ENCODE measurements around the gene FOXB2. TPM values are rescaled to one million over a fixed set of nuclear protein-coding genes. Genes with fewer than 3 reads are reported as not detected.

The FOXB2 gene
- total RNA-seq, 1 donor from 2014 or later: not detected

DNA sequence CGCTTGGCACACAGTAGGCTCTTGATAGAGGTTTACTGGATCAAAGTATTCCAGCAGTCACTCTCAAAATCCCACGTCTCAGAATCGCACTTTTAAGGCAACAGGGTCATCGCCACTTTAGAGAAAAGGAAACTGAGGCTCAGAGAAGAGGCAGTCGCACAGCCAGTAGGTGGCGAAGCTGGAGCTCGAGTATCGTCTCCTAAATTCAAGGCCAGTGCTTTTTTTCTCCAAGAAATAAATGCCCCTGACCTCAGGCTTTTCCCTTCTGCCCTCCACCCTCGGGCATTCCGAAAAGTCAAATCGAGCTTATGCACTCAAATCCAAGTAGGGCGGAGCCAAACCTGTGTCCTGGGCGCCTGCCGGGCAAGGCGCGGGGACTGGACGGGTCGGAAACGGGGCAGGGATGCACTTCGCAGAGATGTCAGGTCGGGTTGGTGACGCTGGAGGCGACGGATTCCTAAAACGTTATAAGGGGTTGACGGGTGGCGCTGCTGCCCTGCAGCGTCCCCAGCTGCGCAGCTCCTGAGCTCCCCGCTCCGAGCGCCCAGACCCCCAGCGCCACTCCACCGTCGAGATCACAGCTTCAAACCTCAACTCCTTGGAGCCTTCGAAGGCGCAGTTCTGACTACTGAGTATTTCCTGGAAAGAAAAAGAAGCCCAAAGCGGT lies 4.7 kb upstream of the FOXB2 start:
- DNase-seq (ENCODE audit: missing footprints) (no peak), ATAC-seq (no peak)
- intact Hi-C loops (cut with DNase I): loop anchor here (5.0 kb wide), 1 partner anchor 202 kb away; no protein-coding TSS in a partner anchor

DNA sequence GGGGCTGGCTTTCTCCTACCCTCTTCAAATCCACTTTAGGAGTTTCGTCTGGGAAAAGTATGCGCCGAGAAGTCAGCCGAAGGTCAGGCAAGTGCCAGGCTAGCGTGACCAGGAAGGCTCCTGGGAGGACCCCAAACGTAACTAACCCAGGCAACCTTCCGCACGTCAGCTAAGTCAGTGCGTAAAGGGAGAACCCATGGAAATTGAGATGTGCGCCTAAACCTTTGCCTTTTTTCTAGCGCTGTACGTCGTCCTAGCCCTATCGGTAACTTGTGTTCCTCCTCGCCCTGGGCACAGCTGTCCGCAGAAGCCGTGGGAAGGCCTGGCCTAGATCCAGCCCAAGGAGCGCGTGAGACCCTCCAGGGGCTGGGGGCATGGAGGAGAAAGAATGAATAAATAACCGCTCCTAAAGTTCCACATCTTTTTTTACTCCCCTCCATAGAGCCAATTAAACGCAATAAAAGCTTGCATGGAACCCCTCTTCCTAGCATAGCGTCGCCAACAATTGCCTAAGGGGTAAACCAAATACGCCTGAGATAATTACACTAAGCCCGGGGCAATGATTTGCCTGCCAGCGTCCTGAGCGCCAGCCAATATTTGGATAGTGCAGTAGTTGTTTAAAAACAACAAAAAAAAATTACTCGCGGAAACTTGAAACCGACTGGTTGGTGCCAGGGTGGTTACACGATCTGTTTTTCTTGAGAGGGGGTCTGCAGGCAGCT lies 4.0 kb upstream of the FOXB2 start:
- no peak for ATAC-seq
- DNase-seq (ENCODE audit: missing footprints): no peak
- intact Hi-C loops (cut with DNase I): no loop called here

DNA sequence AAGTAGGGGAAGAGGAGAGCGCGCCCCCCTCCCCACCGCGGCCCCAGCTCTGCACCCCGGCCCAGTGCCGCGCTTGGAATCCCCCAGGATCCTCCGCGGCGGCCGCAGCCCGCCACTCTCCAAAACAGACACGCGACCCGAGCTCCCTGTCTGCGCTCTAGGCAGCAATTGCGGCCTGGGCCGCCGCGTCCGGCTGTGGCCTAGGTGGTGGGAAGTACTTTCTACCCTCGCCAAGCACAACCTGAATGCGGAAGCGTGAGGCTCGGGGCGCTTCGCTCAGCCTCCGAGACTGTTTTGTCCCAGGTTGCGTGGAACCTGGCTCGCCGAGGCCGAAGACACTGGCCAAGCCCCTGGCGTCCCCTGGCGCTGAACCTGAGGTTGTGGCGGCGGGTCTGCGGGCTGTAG lies 3.3 kb upstream of the FOXB2 start:
- intact Hi-C loops (cut with DNase I): no loop called here
- DNase-seq (ENCODE audit: missing footprints) (no peak), ATAC-seq (no peak)

DNA sequence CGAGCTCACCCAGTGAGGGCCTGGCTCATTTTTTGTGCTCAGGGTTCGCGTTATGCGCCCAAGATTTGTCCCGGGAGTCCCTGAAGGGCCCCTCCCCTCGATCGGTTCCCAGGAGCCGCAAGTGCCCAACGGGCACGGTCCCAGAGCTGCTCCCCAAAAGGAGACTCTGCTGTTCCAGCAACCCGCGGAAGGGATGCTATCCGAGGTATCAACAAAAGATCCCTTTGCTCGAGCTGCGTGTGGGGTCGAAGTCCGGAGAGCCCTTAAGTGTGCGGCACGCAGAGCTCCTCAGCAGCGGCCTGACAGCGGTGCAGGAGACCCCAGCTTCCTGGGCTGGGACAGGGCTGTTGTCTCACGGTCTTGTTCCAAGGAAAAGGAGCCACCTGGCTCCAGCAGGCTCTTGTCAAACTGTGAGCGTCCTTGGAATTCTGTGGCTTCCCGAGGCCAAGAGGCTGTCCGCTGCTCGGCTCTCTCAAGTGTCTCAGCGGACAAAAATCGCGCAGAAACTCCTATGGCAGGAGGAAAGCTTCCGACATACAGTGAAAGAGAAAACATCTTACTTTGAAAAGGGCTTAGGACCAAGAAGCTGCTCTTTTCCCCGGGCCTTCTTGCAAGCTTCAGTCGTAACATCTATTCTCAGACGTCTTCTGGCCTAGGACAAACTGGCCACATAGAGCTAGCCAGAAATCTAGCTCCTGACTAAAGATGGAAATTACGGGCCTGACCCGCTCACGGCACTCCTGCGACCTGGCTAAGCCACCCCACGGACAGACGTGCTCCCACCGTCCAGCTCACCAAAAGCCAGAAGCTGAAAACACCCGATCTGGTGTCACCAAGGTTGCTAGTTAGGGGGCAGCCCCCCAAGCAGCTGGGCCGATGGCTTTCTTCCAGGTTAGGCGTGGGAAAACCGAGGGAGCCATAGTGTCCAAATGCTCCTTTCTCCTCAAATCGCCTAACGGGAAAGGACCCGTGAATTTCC lies 2.6 kb upstream of the FOXB2 start:
- ATAC-seq: no peak
- intact Hi-C loops (cut with DNase I): no loop called here
- no peak for DNase-seq (ENCODE audit: missing footprints)

DNA sequence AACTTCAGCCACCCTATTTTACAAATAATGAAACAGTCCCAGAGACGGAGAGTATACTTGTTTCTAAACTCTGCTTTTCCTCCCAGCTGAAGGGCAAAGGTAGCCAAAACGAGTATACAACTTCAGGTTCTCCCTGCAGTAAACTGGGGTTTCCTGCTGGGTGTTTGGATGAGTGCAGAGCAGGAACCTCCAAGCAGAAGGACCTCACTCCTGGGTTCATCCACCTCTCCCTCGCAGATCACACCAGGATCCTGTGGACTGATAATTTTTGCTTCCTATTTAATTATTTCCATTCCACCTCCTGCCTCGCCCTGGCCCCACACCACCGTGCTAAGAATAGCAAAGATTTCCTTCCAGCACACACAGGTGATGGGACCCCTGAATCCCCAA lies 2.0 kb upstream of the FOXB2 start:
- intact Hi-C loops (cut with DNase I): no loop called here
- ATAC-seq: no peak

DNA sequence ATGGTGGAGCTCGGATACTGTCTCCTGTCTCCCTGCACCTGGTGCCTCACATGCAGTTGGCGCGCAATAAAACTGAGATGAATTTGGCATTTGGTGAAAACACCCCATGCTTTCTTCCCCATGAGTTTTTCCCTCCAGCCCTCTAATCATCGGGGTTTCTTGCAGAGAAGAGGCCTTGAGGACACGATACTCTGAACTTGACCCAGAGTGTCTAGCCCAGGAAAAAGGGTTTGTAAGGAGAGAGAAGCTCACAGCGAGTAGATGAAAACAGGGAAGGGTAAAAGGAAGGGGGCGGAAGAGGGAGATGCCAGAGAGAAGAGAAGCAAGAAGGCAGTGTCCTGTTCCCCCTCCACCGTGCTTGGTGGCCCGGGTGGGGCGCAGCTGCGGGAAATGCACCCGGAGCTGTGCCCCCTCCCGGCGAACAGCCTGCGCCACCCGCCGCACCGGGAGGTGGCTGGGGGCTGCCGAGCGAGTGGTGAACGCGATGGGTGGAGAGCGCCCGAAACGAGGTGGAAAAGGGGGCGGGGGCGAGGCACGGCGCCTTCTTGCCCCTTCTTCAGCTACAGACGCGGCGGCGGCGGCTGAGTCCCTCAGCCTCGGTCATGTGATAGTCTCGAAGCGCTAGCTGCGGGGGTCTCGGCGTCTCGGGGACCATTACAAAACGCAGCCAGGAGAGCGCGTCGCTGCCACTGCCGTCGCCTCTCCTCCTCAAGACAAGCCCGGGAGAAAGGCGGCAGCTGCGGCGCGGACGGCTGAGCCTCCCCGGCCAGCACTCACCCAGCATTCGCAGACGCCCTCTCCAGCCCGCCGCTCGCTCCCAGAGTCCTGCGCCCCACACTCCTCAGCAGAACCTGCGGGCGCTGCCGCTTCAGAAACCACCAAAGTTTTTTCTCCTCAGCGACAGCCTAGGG lies 1.1 kb upstream of the FOXB2 start:
- ATAC-seq (no peak), DNase-seq (ENCODE audit: missing footprints) (no peak)
- intact Hi-C loops (cut with DNase I): no loop called here

More for the DNA sequence above, 2.0 kb upstream of the FOXB2 start:
- no peak for DNase-seq (ENCODE audit: missing footprints)

DNA sequence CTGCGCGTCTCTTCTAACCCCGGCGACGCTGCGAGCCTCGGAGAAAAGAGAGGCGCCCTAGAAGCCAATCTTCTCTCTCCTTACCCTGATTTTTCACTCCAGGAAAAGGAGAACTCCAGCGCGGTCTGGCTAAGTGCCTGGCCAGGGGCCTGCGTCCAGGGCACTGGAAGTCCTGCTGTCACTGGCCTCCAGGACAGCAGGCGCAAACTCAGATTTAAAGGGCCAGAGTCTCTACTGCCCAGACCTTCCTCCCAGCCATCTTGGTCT lies 553 bp upstream of the FOXB2 start:
- intact Hi-C loops (cut with DNase I): no loop called here
- DNase-seq (ENCODE audit: missing footprints) (no peak), ATAC-seq (no peak)

DNA sequence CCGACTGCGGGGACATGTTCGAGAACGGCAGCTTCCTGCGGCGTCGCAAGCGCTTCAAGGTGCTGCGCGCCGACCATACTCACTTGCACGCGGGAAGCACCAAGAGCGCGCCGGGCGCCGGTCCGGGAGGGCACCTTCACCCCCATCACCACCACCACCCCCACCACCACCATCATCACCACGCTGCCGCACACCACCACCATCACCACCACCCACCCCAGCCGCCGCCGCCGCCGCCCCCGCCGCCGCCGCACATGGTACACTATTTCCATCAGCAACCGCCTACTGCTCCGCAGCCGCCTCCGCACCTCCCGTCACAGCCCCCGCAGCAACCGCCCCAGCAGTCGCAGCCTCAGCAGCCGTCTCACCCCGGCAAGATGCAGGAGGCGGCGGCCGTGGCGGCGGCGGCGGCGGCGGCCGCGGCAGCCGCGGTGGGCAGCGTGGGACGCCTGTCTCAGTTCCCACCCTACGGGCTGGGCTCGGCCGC lies 514 bp downstream of the FOXB2 start:
- intact Hi-C loops (cut with DNase I): no loop called here
- ATAC-seq (no peak), DNase-seq (ENCODE audit: missing footprints) (no peak)

DNA sequence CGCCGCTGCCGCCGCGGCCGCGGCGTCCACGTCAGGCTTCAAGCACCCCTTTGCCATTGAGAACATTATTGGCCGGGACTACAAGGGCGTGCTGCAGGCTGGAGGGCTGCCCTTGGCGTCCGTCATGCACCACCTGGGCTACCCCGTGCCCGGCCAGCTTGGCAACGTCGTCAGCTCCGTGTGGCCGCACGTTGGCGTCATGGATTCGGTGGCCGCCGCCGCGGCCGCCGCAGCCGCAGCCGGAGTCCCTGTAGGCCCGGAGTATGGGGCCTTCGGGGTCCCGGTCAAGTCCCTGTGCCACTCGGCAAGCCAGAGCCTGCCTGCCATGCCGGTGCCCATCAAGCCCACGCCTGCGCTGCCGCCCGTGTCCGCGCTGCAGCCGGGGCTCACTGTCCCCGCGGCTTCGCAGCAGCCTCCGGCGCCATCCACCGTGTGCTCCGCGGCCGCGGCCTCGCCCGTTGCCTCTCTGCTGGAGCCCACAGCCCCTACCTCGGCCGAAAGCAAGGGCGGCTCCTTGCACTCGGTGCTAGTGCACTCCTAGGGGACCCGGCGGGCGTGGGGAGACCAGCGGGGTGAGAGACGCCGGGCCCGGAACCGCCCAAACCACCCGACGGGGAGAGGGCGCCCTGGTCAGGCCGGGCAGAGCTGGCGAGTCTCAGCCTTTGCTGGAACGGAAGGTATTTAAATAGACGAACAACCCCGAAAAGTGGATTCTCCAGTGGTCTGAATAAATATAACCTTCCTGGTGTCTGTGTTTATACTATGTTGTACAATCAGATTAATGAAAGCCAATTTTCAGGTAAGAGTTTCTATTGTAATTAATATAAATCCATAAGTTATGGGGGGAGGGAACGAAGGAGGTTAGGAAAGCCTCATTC lies 1.2 kb downstream of the FOXB2 start:
- DNase-seq (ENCODE audit: missing footprints) (no peak), ATAC-seq (no peak)
- intact Hi-C loops (cut with DNase I): no loop called here

DNA sequence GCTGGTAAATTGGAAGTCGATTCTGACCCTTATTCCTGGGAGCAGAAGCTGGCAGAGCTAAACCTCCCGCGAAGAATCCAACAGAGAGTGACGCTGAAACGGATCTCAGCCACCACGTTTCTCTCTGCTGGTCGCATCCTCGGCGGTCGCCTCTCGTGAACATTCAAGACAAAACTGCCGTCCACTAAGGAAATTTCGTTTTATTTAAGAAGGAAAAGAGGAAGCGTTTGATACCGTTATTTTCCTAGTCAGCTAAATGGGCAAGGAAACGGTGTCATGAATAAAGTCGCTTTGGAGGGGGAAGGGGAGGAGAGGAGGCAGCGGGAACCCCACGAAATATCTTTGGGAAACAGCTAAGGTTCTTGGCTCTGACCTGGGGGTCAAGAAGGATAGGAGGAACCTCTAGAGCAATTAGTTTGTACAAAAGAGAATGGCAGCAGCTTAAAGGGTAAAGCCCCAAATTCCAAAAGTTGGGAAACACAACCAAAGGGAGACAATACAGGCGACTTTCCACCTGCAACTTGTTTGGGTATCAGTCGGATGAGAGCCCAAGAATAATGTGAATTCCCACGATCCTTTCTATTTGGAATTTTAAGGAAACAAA lies 1.9 kb downstream of the FOXB2 start:
- DNase-seq (ENCODE audit: missing footprints): no peak
- no peak for ATAC-seq
- intact Hi-C loops (cut with DNase I): no loop called here

DNA sequence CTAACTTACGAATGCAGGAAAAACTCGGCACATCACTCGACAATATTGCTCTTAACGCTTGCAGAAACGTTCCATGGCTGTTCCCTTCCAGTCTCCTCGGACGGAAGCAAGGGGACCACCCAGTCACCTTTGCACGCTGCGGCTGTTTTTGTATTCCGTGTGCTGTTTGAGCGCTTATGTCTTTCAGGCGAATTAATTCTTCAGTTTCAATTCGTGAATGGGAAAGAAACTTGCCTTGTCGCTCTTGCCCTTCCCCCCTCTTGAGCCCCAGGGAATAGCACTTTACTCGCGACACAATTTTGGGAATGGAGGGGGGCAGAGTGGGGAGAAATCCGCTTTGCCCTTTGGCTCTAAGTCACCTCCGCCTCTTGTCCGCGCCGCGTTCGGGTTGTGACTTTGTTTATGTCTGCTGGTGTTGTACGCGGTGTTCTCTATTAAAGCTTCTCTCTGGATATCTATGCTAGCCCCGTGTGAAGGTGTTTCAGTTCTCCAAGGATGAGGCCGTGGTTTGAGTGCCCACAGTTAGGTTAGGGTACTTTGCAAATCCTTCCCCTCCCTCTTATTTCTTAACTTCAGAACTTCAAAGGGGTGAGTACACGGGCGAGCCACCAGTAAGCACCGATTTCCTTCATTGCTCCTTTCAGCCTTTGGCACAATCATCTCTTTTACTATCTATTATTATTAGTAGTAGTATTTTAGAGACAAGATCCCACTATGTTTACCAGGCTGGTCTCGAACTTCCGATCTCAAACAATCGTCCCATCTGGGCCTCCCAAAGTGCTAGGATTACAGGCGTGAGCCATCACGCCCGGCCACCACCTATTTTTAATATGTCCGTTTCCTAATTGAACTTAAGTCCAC lies 2.7 kb downstream of the FOXB2 start:
- intact Hi-C loops (cut with DNase I): no loop called here
- DNase-seq (ENCODE audit: missing footprints): no peak
- no peak for ATAC-seq

DNA sequence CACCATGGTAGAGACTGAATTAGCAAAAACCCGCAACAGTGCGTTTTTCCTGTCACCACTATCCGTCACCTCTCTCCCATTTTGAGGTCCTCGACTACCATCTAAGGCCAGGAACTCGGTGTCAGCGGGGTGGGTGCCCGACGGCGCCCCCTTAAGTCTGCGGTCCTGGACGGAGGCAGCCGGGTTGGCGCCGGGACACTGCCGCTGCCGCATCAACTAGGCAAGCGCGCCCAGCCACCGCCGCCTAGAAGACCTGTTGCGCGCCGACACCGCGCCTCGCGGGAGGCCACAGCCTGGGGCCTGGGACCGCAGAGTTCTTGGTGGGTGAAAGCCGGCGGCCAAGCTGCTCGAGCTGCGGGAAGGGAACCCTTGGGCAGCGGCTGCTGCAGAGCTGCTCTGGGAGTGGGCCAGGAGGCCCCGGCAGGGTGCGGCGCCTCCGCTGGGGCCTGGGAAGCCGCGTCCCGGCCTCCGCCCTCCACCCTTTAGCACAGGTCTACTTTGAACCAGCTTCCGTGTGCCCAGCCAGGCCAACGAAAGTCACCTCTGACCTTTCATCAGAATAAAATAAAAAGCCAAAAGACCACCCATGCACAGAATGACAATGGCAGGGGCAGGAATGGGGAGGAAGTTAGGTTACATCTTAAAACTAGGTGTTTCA lies 3.5 kb downstream of the FOXB2 start:
- intact Hi-C loops (cut with DNase I): no loop called here
- ATAC-seq: no peak
- no peak for DNase-seq (ENCODE audit: missing footprints)

DNA sequence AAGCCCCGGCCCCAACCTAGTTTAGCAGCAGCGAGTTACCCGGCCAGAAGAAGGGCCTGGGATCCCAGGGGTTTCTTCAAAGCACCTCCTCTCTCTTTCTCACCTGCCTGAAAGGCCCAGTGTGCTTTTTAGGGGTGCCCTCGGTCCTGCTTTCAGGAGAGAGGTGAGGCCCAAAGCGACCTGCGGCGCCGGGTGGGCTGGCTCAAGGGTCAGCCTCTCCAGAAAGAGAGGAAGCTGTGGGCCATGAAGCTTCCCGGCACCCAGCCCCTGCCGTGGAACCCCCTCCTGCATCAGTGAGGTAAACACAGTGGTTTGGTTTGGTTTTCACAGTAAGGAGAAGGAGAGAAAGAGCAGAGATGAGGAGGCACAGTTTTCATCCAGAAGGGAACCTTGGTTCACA lies 4.3 kb downstream of the FOXB2 start:
- DNase-seq (ENCODE audit: missing footprints): no peak
- intact Hi-C loops (cut with DNase I): no loop called here
- ATAC-seq: no peak

DNA sequence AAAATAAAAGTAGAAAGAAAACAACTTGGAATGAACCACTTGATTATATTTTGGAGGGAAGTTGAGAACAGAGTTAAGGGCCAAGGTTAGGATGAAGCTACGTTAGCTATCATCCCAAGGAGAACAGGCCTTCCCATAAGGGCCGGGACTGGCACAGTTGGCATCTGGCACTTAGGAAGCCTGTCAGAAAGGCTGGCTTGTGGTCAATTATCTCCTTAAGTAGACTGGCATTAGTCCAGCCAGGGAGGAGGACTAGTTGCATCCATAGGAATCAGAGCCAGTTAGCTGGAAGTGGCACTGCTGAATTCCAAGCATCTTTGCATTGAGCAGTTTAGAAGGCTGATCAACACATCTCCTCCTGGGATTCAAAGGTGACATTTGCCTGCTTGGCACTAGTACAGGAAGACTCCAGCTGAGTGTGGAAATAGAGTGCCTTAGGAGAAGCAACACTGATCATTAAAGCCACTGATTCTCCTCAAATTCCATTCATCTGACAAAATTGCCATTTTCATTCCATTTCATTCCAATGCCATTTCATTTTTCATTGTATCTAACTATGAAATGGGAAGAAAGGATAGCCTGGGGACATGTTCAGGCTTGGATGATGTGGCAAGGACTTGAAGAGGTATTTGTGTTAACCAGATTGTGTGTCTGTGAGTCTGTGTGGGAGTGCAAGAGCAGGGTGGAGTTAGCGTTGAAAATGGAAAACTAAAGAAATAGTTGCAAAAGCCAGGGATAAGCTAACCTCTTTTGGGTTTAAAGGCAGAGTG lies 5.5 kb downstream of the FOXB2 start:
- no peak for ATAC-seq
- intact Hi-C loops (cut with DNase I): no loop called here
- DNase-seq (ENCODE audit: missing footprints): no peak

DNA sequence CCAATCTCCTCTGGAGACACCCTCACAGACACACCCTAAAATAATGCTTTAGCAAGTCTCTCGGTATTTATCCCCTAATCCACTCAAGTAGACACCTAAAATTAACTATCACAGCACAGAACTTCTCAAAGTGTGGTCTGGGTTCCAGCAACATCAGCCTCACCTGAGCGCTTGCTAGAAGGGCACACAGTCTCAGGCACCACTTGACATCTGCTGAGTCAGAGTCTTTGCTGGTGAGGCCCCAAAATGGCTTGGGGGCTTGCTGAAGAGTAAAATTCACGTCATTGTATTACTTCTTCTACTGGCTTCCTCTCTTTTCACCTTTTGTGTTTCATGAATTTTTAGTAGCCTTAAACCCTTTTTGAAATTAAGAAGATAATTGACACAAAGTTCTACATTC lies 9.0 kb downstream of the FOXB2 start:
- intact Hi-C loops (cut with DNase I): no loop called here
- no peak for DNase-seq (ENCODE audit: missing footprints)
- no peak for ATAC-seq

Measured in Right ventricle myocardium inferior (tissue), 1 donor.